OCI-LY1 (cell line): Measurements from ENCODE around the gene RNF144B.

Experiments
- H2AFZ ChIP-seq: fragments of 200-600 bp; sonication (generic), shearing (Covaris generic); 2 replicates; pipeline ENCODE4 v1.6.0; 2014; ENCODE audit warnings: antibody characterized with exemption, mild to moderate bottlenecking, low read length
- H3F3A ChIP-seq: fragments of 200-600 bp; sonication (generic), shearing (Covaris generic); 2 replicates; pipeline ENCODE4 v1.6.0; 2014; ENCODE audit warnings: mild to moderate bottlenecking, antibody characterized with exemption, low read length, moderate library complexity; ENCODE audit not compliant: insufficient read depth
- H3K27ac ChIP-seq: fragments of 200-600 bp; sonication (generic); 2 replicates; pipeline ENCODE4 v1.5.1; 2014; ENCODE audit warnings: low read length, mixed run types, mild to moderate bottlenecking, low read depth; ENCODE audit not compliant: poor library complexity, severe bottlenecking
- H3K27me3 ChIP-seq: fragments of 200-600 bp; sonication (generic); 2 replicates; pipeline ENCODE4 v1.6.0; 2014; ENCODE audit warnings: antibody characterized with exemption, mild to moderate bottlenecking, low read length, moderate library complexity; ENCODE audit not compliant: insufficient read depth
- H3K36me3 ChIP-seq: fragments of 200-600 bp; sonication (generic); 2 replicates; pipeline ENCODE4 v1.6.1; 2014; ENCODE audit warnings: mild to moderate bottlenecking, antibody characterized with exemption, low read length, moderate library complexity, mixed read lengths; ENCODE audit not compliant: insufficient read depth
- H3K4me1 ChIP-seq: fragments of 200-600 bp; sonication (generic); 2 replicates; pipeline ENCODE4 v1.5.1; 2014; ENCODE audit warnings: mild to moderate bottlenecking, low read length, moderate library complexity; ENCODE audit not compliant: insufficient read depth, severe bottlenecking
- H3K4me2 ChIP-seq: fragments of 200-600 bp; sonication (generic), shearing (Covaris generic); 2 replicates; pipeline ENCODE4 v1.6.1; 2014; ENCODE audit warnings: low read length
- H3K4me3 ChIP-seq: fragments of 200-600 bp; sonication (generic); 2 replicates; pipeline ENCODE4 v1.5.1; 2014; ENCODE audit warnings: low read length, low read depth, mild to moderate bottlenecking, mixed read lengths; ENCODE audit not compliant: poor library complexity, severe bottlenecking
- H3K79me2 ChIP-seq: fragments of 200-600 bp; shearing (Covaris generic); 2 replicates; pipeline ENCODE4 v1.6.1; 2016; ENCODE audit warnings: mixed run types, low read length, mixed read lengths; ENCODE audit not compliant: insufficient read depth
- H3K9ac ChIP-seq: fragments of 200-600 bp; sonication (generic), shearing (Covaris generic); 2 replicates; pipeline ENCODE4 v1.6.1; 2014; ENCODE audit warnings: mild to moderate bottlenecking, low read length, mixed read lengths
- H3K9me2 ChIP-seq: fragments of 200-600 bp; sonication (generic), shearing (Covaris generic); 2 replicates; pipeline ENCODE4 v1.6.1; 2014; ENCODE audit warnings: low read depth, mild to moderate bottlenecking, low read length, mixed read lengths
- H3K9me3 ChIP-seq: fragments of 200-600 bp; shearing (Covaris generic); 2 replicates; pipeline ENCODE4 v1.6.1; 2014; ENCODE audit warnings: low read length, mixed read lengths
- H4K20me1 ChIP-seq: fragments of 200-600 bp; sonication (generic), shearing (Covaris generic); 2 replicates; pipeline ENCODE4 v1.6.0; 2016; ENCODE audit warnings: mild to moderate bottlenecking, low read length; ENCODE audit not compliant: insufficient read depth
- EZH2 ChIP-seq: fragments of 200-600 bp; sonication (generic), shearing (Covaris generic); IDR thresholded peaks from 2 replicates; pipeline ENCODE4 v1.8.0; 2017; ENCODE audit warnings: borderline replicate concordance, mixed run types, mild to moderate bottlenecking, antibody characterized with exemption, low read length, moderate library complexity, mixed read lengths
- TF ChIP-seq, protein P1 (sequence below): fragments of 200-600 bp; sonication (generic), shearing (Covaris generic); IDR thresholded peaks from 2 replicates; pipeline ENCODE4 v1.5.1; 2017; ENCODE audit warnings: mild to moderate bottlenecking, antibody characterized with exemption, low read length, moderate library complexity, mixed read lengths

RNF144B gene

DNA sequence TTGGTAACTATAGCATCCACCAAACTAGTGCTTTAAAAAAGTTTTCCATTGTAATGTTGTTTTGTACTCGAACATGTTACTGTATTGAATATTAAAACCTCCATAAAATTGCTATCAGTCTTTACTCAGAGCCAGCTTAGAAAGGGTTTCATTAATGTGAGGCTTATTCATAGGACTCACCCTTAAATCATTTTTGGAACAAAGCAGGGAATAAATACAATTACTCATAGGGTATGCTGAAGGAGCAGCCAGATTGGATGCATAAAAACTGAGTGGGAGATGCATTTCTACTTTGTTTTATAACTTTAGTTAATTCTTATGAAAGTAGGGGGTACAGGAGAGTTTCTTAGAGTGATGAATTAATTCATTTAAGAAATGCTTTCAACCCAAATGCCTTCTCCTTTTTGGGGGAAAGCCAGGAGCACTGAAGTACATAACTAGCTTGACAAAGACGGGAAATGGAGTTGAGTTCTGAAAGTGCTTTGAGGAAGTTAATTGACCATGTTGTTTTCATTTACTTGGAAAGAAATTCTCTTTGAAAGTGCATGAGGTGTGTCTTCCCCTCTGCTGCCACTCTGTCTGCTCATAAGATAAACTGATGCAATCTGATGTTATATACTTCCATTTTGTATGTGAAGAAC, 90.3 kb downstream of the RNF144B start:
- no peaks in the 10 kb centered on the region for H3K36me3 ChIP-seq
- no peak overlapping the region for H3K27ac ChIP-seq
- no peak overlapping the region for H3K4me2 ChIP-seq
- no peak overlapping the region for H2AFZ ChIP-seq
- H3K79me2 ChIP-seq = no peaks in the 10 kb centered on the region
- H3K9me2 ChIP-seq = no peaks in the 10 kb centered on the region
- no peak overlapping the region for H3K4me3 ChIP-seq
- no peak for TF ChIP-seq EZH2
- TF ChIP-seq, protein P1, sequence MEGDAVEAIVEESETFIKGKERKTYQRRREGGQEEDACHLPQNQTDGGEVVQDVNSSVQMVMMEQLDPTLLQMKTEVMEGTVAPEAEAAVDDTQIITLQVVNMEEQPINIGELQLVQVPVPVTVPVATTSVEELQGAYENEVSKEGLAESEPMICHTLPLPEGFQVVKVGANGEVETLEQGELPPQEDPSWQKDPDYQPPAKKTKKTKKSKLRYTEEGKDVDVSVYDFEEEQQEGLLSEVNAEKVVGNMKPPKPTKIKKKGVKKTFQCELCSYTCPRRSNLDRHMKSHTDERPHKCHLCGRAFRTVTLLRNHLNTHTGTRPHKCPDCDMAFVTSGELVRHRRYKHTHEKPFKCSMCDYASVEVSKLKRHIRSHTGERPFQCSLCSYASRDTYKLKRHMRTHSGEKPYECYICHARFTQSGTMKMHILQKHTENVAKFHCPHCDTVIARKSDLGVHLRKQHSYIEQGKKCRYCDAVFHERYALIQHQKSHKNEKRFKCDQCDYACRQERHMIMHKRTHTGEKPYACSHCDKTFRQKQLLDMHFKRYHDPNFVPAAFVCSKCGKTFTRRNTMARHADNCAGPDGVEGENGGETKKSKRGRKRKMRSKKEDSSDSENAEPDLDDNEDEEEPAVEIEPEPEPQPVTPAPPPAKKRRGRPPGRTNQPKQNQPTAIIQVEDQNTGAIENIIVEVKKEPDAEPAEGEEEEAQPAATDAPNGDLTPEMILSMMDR = no peak
- no peaks in the 10 kb centered on the region for H3K9me3 ChIP-seq
- no peaks in the 10 kb centered on the region for H3K27me3 ChIP-seq
- H4K20me1 ChIP-seq = no peaks in the 10 kb centered on the region
- peaks cover 9% of the 10 kb centered on the region for H3K4me1 ChIP-seq
- no peak overlapping the region for H3K9ac ChIP-seq
- H3F3A ChIP-seq = no peaks in the 10 kb centered on the region

DNA sequence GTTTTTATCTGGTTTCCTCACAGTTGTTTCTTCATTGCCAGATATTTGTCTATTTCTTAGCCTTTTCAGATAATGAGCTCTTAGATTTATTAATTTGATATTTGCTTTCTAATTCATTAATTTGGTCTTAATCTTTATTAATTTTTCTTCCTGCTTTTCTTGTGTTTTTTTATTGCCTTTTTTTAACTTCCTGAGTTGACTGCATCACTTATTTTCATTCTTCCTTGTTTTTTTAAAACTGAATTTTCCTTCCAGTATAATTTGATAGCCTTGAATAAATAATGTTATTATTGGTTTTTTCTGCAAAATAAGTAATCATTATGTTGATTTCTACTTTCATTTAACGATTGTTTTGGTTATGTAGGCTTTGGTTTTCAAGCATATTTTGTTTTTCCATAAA, 91.5 kb downstream of the RNF144B start:
- H3K4me1 ChIP-seq = peaks cover 9% of the 10 kb centered on the region

DNA sequence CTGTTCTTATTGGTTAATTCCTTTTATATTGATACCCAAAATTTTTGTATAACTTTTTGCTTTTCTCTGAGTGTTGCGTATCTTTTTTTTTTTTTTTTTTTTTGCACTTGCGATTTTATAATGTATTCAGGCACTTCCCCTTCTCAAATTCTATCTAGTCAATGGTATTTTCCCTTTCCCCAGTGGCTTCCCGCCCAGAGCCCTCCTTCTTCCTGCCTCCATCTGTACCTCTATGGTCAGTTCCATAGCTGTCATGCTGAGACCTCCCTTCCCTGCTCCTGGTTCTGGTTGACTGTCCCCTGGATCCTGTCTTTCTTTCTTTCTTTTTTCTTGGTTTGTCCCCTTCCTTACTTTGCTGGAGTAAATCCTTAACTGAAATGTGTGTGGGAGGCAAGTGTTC, 94.7 kb downstream of the RNF144B start:
- no peaks in the 10 kb centered on the region for H3K9me3 ChIP-seq
- H3K4me1 ChIP-seq = peaks cover 9% of the 10 kb centered on the region
- no peak overlapping the region for H3K4me2 ChIP-seq
- H3K27ac ChIP-seq = no peak overlapping the region
- H3K9ac ChIP-seq = no peak overlapping the region
- H3K9me2 ChIP-seq = no peaks in the 10 kb centered on the region
- H3K4me3 ChIP-seq = no peak overlapping the region
- no peak overlapping the region for H2AFZ ChIP-seq
- no peaks in the 10 kb centered on the region for H4K20me1 ChIP-seq
- no peaks in the 10 kb centered on the region for H3K36me3 ChIP-seq
- H3K79me2 ChIP-seq = no peaks in the 10 kb centered on the region
- TF ChIP-seq, protein P1 = no peak
- no peak for TF ChIP-seq EZH2
- H3F3A ChIP-seq = no peaks in the 10 kb centered on the region
- H3K27me3 ChIP-seq = no peaks in the 10 kb centered on the region

More for the DNA sequence above, 91.5 kb downstream of the RNF144B start:
- Histone ChIP-seq H3K79me2 (no peaks in the 10 kb centered on the region), H3K9me3 (no peaks in the 10 kb centered on the region), H3K4me2 (no peak overlapping the region), H2AFZ (no peak overlapping the region), H3K9ac (no peak overlapping the region), H3K36me3 (no peaks in the 10 kb centered on the region), H3K27me3 (no peaks in the 10 kb centered on the region), H3K9me2 (no peaks in the 10 kb centered on the region), H3K4me3 (no peak overlapping the region), H3K27ac (no peak overlapping the region), H4K20me1 (no peaks in the 10 kb centered on the region), H3F3A (no peaks in the 10 kb centered on the region)
- TF ChIP-seq EZH2 = no peak
- TF ChIP-seq, protein P1 = no peak
